GM06990 (cell line): ENCODE results near the gene TPD52L3.

ENCODE experiments used
- DNase-seq: peaks from one replicate; pipeline ENCODE4 v3.0.0-alpha.2; 2011; ENCODE audit not compliant: insufficient read length; ENCODE audit errors: extremely low read depth
- H3K27me3 ChIP-seq: replicated peaks from 2 replicates; pipeline ENCODE4 v1.6.0; 2011; ENCODE audit warnings: low read length; ENCODE audit not compliant: control insufficient read depth, insufficient read depth
- H3K36me3 ChIP-seq: 2 replicates; pipeline ENCODE4 v1.5.1; 2011; ENCODE audit warnings: low read length; ENCODE audit not compliant: control insufficient read depth, insufficient read depth
- H3K4me3 ChIP-seq: replicated peaks from 2 replicates; pipeline ENCODE4 v1.5.1; 2011; ENCODE audit warnings: low read depth, mild to moderate bottlenecking, control low read depth, low read length
- TF ChIP-seq, protein P1 (sequence below): IDR thresholded peaks from 2 replicates; pipeline ENCODE4 v1.5.1; 2011; ENCODE audit warnings: low read length, control low read depth, mild to moderate bottlenecking, inconsistent platforms; ENCODE audit not compliant: insufficient read depth, poor library complexity, severe bottlenecking

The TPD52L3 gene

DNA sequence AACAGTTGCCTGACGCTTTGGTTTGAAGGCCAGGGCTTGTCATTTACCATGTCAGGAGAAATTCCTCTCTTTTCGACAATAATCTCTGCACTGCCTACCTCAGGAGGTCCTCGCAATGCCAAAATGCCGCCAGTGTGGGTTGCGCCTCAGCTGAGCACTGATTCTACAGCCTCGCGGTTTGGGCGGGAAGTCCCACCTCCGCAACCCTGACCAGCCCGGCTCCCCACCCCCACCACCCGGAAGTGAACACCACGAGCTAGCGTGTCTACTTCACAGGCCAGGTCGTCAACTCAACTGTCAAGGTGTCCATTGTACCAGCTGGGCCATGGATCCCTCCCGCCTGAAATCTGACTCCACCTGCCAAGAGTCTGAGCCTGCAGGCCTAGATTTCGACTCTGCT, at the start of gene TPD52L3:
Gene TPD52L3, plus strand, starts transcription at position 273 of the 400 bp plus-strand sequence. CDS start 221 bp downstream, outside the sequence.
- Histone ChIP-seq H3K4me3 (no peak within 1 kb of the TSS), H3K27me3 (no peaks in the 10 kb centered on the region), H3K36me3 (no peaks in the 10 kb centered on the region)
- no peak for DNase-seq
- TF ChIP-seq, protein P1, sequence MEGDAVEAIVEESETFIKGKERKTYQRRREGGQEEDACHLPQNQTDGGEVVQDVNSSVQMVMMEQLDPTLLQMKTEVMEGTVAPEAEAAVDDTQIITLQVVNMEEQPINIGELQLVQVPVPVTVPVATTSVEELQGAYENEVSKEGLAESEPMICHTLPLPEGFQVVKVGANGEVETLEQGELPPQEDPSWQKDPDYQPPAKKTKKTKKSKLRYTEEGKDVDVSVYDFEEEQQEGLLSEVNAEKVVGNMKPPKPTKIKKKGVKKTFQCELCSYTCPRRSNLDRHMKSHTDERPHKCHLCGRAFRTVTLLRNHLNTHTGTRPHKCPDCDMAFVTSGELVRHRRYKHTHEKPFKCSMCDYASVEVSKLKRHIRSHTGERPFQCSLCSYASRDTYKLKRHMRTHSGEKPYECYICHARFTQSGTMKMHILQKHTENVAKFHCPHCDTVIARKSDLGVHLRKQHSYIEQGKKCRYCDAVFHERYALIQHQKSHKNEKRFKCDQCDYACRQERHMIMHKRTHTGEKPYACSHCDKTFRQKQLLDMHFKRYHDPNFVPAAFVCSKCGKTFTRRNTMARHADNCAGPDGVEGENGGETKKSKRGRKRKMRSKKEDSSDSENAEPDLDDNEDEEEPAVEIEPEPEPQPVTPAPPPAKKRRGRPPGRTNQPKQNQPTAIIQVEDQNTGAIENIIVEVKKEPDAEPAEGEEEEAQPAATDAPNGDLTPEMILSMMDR = no peak

DNA sequence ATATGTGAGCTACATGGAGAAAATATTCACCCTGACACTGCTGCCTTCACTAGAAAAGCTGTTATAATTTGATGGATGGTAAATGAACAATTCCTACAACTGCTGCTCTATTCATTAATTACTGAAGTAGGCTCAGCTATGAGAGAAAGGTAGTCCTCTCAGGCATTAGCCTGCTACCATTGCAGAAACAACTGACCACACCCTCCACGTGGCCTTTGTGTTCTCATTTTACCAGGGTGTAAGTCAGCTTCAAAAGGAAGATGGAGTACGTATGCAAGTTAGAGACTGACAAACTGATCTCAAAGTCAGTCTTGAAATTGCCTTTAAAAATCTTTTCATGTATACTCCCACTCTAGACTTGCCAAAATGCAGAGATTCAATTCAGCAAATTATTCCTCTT, 26.3 kb upstream of the TPD52L3 start:
- Histone ChIP-seq H3K27me3 (no peaks in the 10 kb centered on the region), H3K4me3 (no peak overlapping the region), H3K36me3 (no peaks in the 10 kb centered on the region)
- TF ChIP-seq, protein P1 = no peak
- no peak for DNase-seq

DNA sequence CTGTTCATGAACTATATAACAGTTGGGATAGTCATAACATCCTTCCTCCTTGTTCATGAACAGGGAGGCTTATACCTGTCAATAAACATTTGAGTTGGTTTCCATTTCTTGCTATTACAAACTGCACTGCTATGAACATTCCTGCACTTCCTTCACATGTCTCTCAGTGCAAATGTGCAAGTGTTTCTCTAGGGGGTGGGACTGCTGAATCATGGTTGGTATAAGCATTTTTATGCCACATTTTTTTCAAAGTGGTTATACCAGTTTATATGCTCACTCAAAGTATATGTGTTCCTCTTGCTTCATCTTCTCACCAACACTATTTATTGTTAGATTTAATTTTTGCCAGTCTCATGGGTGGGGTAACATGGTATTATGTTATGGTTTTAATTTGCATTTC, 25.8 kb upstream of the TPD52L3 start:
- TF ChIP-seq, protein P1 = no peak
- H3K36me3 ChIP-seq = no peaks in the 10 kb centered on the region
- no peak for DNase-seq
- H3K27me3 ChIP-seq = no peaks in the 10 kb centered on the region
- H3K4me3 ChIP-seq = no peak overlapping the region

DNA sequence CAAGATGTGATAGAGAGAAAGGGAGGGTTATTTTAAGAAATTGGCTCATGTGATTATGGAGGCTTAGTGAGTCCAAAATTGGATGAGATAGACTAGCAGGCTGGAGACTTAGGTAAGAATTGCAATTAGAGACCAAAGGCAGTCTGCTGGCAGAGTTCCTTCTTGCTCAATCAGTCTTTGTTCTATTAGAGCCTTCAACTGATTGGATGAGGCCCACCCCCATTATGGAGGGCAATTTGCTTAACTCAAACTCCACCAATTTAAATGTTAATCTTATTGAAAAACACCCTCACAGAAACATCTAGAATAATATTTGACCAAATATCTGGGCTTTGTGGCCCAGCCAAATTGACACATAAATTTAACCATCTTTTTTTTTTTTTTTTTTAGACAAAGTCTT, 23.9 kb upstream of the TPD52L3 start:
- Histone ChIP-seq H3K36me3 (no peaks in the 10 kb centered on the region), H3K27me3 (no peaks in the 10 kb centered on the region), H3K4me3 (no peak overlapping the region)
- TF ChIP-seq, protein P1 = no peak
- DNase-seq = no peak

DNA sequence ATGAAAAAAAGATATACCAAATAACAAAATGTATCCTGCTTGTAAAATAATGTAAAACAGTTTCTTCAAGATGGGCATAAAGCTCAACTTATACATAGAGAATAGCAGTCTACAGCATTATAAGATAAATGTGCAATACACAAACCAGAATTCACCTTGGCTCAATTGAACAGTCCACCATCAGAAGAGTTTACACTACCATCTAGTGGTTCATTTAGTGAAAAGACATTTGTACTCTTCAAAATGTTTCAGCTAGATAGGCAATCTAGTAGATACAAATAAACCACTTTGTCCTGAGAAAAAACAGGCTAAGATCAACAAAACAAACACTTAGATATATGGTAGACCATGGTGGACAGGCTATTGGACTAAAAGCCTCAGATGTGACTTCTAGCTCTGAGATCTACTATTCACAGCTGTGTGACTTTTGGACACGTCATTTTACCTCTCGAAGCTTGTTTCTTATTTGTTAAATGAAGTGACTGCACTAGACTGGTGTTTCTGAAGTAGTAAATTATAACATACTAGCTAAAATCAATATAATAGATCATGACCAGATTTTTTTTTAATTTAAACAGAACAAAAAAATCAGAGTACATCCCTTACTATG, 22.1 kb upstream of the TPD52L3 start:
- no peaks in the 10 kb centered on the region for H3K36me3 ChIP-seq
- H3K27me3 ChIP-seq = no peaks in the 10 kb centered on the region
- TF ChIP-seq, protein P1 = peak; percentile 49
- peak; percentile 9 for DNase-seq
- no peak overlapping the region for H3K4me3 ChIP-seq
